B cell (primary cell): ENCODE results near the gene GLRA3. TPM values are rescaled to one million over a fixed set of nuclear protein-coding genes. Genes with fewer than 3 reads are reported as not detected.

Source experiments
- ATAC-seq: fragments of 200-7000 bp; cut with Tn5 transposase; one replicate; pipeline ENCODE4 v1.10.0; 2021; ENCODE audit warnings: low read depth, mild to moderate bottlenecking, moderate number of reproducible peaks, moderate library complexity
- CTCF ChIA-PET: fragments of 350-600 bp; sonication (Branson Sonifier 250); formaldehyde crosslinking; loops from one replicate; lab custom pipeline; 2021; ENCODE audit warnings: antibody characterized with exemption, inconsistent platforms; lab: Charles Lee
- POLR2A ChIA-PET: fragments of 350-600 bp; sonication (Branson Sonifier 250); formaldehyde crosslinking; loops from one replicate; lab custom pipeline; 2021; ENCODE audit warnings: antibody characterized with exemption; lab: Charles Lee
- DNase-seq: peaks from one replicate; pipeline ENCODE4 v3.0.0; 2013
- H2AFZ ChIP-seq: 2 replicates; pipeline ENCODE4 v1.6.1; 2012; ENCODE audit warnings: mild to moderate bottlenecking, low read depth, low read length; ENCODE audit not compliant: insufficient read depth, poor library complexity, severe bottlenecking
- H3K27ac ChIP-seq, 2 donors: 1 replicate in 1 of 2; 2 replicates in 1 of 2; pipeline ENCODE4 v1.5.1; 2012 to 2013; ENCODE audit warnings: low read length in 2 of 2, mild to moderate bottlenecking in 2 of 2, moderate library complexity in 1 of 2
- H3K27me3 ChIP-seq, 4 experiments: fragments of 200-600 bp in 1 of 4; sonication (generic) in 1 of 4; replicated peaks in 1 of 4; 1 replicate in 2 of 4; 2 replicates in 2 of 4; pipeline versions ENCODE4 v1.6.1 to v1.7.0; 2013 to 2016; ENCODE audit warnings: low read length in 3 of 4, mild to moderate bottlenecking in 2 of 4, mixed read lengths in 1 of 4, moderate library complexity in 1 of 4; ENCODE audit not compliant: insufficient read depth in 4 of 4, control insufficient read depth in 3 of 4; ENCODE audit errors: control extremely low read depth in 1 of 4
- H3K36me3 ChIP-seq, 2 experiments: replicated peaks in 1 of 2; 1 replicate in 1 of 2; 2 replicates in 1 of 2; pipeline versions ENCODE4 v1.6.1 to v1.7.1; 2013; ENCODE audit warnings: low read length in 1 of 2; ENCODE audit not compliant: insufficient read depth in 2 of 2, control insufficient read depth in 1 of 2; ENCODE audit errors: control extremely low read depth in 1 of 2, extremely low read depth in 1 of 2
- H3K4me1 ChIP-seq, 2 donors: fragments of 200-600 bp in 1 of 2; sonication (generic) in 1 of 2; 1 replicate in 1 of 2; 2 replicates in 1 of 2; pipeline versions ENCODE4 v1.5.1 to v1.6.1; 2013 to 2017; ENCODE audit warnings: low read length in 2 of 2; ENCODE audit not compliant: control insufficient read depth in 2 of 2, insufficient read depth in 2 of 2
- H3K4me2 ChIP-seq: replicated peaks from 2 replicates; pipeline ENCODE3; 2012; ENCODE audit warnings: mild to moderate bottlenecking, low read depth, low read length; ENCODE audit not compliant: poor library complexity, severe bottlenecking
- H3K4me3 ChIP-seq, 5 experiments: fragments of 200-600 bp in 1 of 5; sonication (generic) in 1 of 5; 1 replicate in 3 of 5; 2 replicates in 2 of 5; pipeline versions ENCODE4 v1.5.1 to v1.7.0; 2011 to 2016; ENCODE audit warnings: low read length in 4 of 5, mild to moderate bottlenecking in 4 of 5, low read depth in 2 of 5, control low read depth in 1 of 5, moderate library complexity in 1 of 5; ENCODE audit not compliant: insufficient read depth in 1 of 5; ENCODE audit errors: control extremely low read depth in 1 of 5, extremely low read depth in 1 of 5
- H3K79me2 ChIP-seq: fragments of 200-600 bp; sonication (generic); one replicate; pipeline ENCODE4 v1.6.0; 2016; ENCODE audit warnings: low read length; ENCODE audit not compliant: control insufficient read depth, insufficient read depth
- H3K9ac ChIP-seq: fragments of 200-600 bp; sonication (generic); 2 replicates; pipeline ENCODE4 v1.6.1; 2017; ENCODE audit warnings: mild to moderate bottlenecking, low read length, moderate library complexity
- H3K9me3 ChIP-seq, 3 donors: one replicate each; pipeline versions ENCODE4 v1.6.1 to v1.7.1; 2013; ENCODE audit warnings: low read length in 2 of 3; ENCODE audit not compliant: control insufficient read depth in 2 of 3, insufficient read depth in 1 of 3; ENCODE audit errors: control extremely low read depth in 1 of 3
- H4K20me1 ChIP-seq: 2 replicates; pipeline ENCODE4 v1.6.0; 2012; ENCODE audit warnings: mild to moderate bottlenecking, low read length; ENCODE audit not compliant: insufficient read depth, control insufficient read depth, poor library complexity, severe bottlenecking
- H3K27ac Mint-ChIP-seq: one replicate; pipeline ENCODE4 v1.8.0; 2021; ENCODE audit warnings: mixed read lengths
- H3K27me3 Mint-ChIP-seq: one replicate; pipeline ENCODE4 v1.8.0; 2021; ENCODE audit warnings: mixed read lengths
- H3K4me1 Mint-ChIP-seq: one replicate; pipeline ENCODE4 v1.8.0; 2021; ENCODE audit warnings: mixed read lengths
- H3K4me3 Mint-ChIP-seq: one replicate; pipeline ENCODE4 v1.8.0; 2021; ENCODE audit warnings: mixed read lengths
- H3K9me3 Mint-ChIP-seq: one replicate; pipeline ENCODE4 v1.8.0; 2022; ENCODE audit warnings: mixed read lengths; ENCODE audit not compliant: insufficient read depth
- EZH2 ChIP-seq: IDR thresholded peaks from 2 replicates; pipeline ENCODE4 v1.6.1; 2012; ENCODE audit warnings: borderline replicate concordance, low read depth, mild to moderate bottlenecking, moderate library complexity, low read length; ENCODE audit not compliant: insufficient read depth, poor library complexity, severe bottlenecking
- WGBS: methylation state at CpG from one replicate; pipeline ENCODE4 v1.1.5; 2013; ENCODE audit warnings: missing lambda C conversion rate; ENCODE audit not compliant: insufficient coverage; 5-methylcytosine and 5-hydroxymethylcytosine counted together
- intact Hi-C: fragments of 100-400 bp; cut with micrococcal nuclease; formaldehyde crosslinking; loops from one replicate; pipeline ENCODE4 v1.10.0; 2022
- polyA plus RNA-seq: library from polyadenylated mRNA; depleted of rRNA; stranded (reverse); fragments of >200 nt; gene quantifications from 2 replicates; pipeline ENCODE4 v1.2.3, GENCODE V29; 2012
- total RNA-seq, 2 donors: library from RNA; stranded (reverse); fragments of 120-200 nt in 1 of 2; gene quantifications; 1 replicate in 1 of 2; 2 replicates in 1 of 2; pipeline versions ENCODE4 v1.2.3 to v1.2.4, GENCODE V29; 2013 to 2022
- TF ChIP-seq, protein P1 (sequence below): fragments of 200-600 bp; IDR thresholded peaks from one replicate; pipeline ENCODE4 v1.8.0; 2022; ENCODE audit warnings: antibody characterized with exemption, mild to moderate bottlenecking

The GLRA3 gene
- total and polyA plus RNA-seq, 2 donors (not counting 1 experiment from before 2014, with no cell fraction given) = 0.12 to 0.30 TPM

DNA sequence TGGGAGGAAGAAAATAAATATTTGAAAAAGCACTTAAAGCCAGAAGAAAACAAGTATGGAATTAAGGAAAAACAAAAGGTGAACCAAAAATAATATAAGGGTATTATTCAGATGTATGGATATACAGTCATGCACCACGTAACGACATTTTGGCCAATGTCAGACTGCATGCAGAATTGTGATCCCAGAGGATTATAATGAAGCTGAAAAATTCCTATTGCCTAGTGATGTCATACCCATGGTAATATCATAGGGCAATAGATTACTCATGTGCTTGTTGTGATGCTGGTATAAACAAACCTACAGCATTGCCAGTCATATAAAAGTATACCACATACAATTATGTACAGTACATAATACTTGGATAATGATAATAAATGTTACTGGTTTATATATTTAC lies 20.9 kb downstream of the GLRA3 start:
- ATAC-seq (no peak), DNase-seq (no peak)
- Histone ChIP-seq H3K79me2 (no peaks in the 10 kb centered on the region), H3K4me3 (no peak overlapping the region), H4K20me1 (no peaks in the 10 kb centered on the region), H3K9me3 (no peaks in the 10 kb centered on the region), H3K4me2 (no peak overlapping the region), H2AFZ (no peak overlapping the region), H3K9ac (no peak overlapping the region), H3K36me3 (no peaks in the 10 kb centered on the region), H3K27me3 (no peaks in the 10 kb centered on the region), H3K4me1 (no peaks in the 10 kb centered on the region), H3K27ac (no peak overlapping the region)
- Mint-ChIP-seq H3K4me3 (no peak overlapping the region), H3K4me1 (peaks cover 8% of the 10 kb centered on the region), H3K9me3 (no peaks in the 10 kb centered on the region), H3K27ac (no peak overlapping the region), H3K27me3 (no peaks in the 10 kb centered on the region)
- TF ChIP-seq EZH2 = no peak
- TF ChIP-seq, protein P1, sequence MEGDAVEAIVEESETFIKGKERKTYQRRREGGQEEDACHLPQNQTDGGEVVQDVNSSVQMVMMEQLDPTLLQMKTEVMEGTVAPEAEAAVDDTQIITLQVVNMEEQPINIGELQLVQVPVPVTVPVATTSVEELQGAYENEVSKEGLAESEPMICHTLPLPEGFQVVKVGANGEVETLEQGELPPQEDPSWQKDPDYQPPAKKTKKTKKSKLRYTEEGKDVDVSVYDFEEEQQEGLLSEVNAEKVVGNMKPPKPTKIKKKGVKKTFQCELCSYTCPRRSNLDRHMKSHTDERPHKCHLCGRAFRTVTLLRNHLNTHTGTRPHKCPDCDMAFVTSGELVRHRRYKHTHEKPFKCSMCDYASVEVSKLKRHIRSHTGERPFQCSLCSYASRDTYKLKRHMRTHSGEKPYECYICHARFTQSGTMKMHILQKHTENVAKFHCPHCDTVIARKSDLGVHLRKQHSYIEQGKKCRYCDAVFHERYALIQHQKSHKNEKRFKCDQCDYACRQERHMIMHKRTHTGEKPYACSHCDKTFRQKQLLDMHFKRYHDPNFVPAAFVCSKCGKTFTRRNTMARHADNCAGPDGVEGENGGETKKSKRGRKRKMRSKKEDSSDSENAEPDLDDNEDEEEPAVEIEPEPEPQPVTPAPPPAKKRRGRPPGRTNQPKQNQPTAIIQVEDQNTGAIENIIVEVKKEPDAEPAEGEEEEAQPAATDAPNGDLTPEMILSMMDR = no peak
- ChIA-PET POLR2A (no interaction called here), CTCF (no interaction called here)
- WGBS = 100% methylated on average over 2 of the region's 2 CpGs
- intact Hi-C loops = no loop called here

DNA sequence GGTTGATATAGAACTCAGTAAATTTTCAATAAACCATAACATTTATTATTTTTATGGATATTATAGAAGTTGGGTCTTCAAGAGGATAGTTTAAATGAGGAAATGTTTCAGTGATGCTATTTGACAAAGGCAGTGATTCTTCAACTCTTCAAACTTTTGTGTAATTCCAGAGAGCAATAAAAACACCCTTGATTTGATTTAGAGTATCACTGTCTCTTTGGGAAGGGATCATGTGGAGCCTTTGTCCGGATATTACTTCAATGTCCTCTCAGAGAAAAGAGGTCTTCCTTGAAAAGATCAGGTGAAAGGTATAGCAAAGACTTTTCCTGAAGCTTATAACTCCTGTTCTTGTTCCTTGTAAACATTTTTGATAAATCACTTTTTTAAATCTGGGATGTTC lies 23.3 kb downstream of the GLRA3 start:
- no peak for DNase-seq
- WGBS = no CpG with 5 or more reads among the region's 1 CpG
- POLR2A ChIA-PET = no interaction called here
- Histone ChIP-seq H3K4me3 (no peak overlapping the region), H3K9me3 (no peaks in the 10 kb centered on the region), H4K20me1 (no peaks in the 10 kb centered on the region), H2AFZ (no peak overlapping the region), H3K9ac (no peak overlapping the region), H3K27ac (no peak overlapping the region), H3K27me3 (no peaks in the 10 kb centered on the region), H3K36me3 (no peaks in the 10 kb centered on the region), H3K4me2 (no peak overlapping the region), H3K4me1 (no peaks in the 10 kb centered on the region), H3K79me2 (no peaks in the 10 kb centered on the region)
- ATAC-seq = no peak
- Mint-ChIP-seq H3K4me3 (no peak overlapping the region), H3K27me3 (no peaks in the 10 kb centered on the region), H3K4me1 (peaks cover under 1% of the 10 kb centered on the region), H3K27ac (no peak overlapping the region), H3K9me3 (peaks cover 7% of the 10 kb centered on the region)
- TF ChIP-seq EZH2 = no peak
- TF ChIP-seq, protein P1 = no peak
- intact Hi-C loops = no loop called here
- CTCF ChIA-PET = no interaction called here
